NCI-H1048 (cell line): Measurements from ENCODE around the gene CDH4.

Experiments used
- DNase-seq: peaks from one replicate; lab custom pipeline; 2025; lab: John Stamatoyannopoulos, UW

CDH4 gene

DNA sequence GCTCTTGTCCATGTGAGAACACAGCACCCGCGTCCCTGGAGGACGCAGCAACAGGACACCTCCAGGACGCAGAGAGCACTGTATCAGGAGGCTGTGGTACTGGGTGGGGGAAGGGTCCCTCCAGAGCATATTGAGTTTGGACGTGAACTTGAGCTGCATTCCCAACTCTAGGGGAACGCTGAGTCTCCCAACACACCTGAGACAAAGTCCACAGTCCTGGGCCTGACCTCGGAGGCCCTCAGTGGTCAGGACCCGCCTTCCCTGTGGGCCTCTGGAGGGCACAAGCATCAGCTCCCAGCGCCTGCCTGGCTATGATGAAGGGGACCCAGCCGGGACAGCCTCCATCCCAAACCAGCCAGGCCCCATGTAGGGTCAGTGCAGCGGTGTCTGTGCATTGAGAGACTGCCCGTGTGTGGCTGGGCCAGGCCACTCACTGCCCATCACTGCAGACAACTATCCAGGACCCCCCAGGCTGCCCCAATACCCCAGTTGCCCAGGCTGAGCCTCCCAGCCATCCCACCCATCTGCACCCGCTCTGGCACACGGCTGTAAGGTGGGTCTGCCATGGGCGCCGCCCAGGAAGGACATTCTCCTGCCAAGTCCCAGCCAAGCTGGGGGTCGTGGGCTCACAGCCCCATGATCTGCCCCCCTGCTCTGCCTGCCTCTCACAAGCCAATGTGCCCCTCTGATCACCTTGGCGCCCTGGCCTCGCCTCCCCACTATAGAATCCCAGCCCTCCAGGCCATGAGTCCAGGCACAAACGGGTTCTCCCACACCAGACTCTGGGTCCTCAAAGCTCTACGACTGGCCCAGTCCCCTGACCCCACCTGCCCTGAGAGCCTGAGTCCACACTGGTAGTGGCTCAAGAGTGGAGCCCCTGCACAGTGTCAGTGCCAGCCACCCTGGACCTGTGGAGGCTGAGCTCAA, 697.9 kb downstream of the CDH4 start:
- no peak for DNase-seq

DNA sequence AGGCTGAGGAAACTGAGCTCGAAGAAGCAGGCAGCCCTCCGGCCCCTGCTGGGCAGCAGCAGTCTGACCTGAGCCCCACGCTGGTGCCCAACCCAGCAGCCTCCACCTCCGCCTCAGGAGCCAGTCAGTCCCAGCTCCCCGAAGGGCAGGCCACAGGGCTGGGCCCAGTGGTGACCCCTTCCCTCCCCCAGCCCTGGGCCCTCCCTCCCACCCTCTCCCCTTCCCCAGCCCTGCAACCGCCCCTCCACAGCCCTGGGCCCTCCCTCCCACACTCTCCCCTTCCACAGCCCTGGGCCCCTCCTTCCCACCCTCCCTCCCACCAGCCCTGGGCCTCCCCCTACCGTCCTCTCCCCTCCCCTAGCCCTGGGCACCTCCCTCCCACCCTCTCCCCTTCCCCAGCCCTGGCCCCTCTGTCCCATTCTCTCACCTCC, 698.6 kb downstream of the CDH4 start:
- DNase-seq: no peak

- DNase-seq: no peak
Observed at GRCh38 chr20:61951695-61952533, 699.9 kb downstream of the CDH4 start.

- no peak for DNase-seq
Observed at GRCh38 chr20:61953037-61954021, 701.3 kb downstream of the CDH4 start.

- DNase-seq: no peak
Observed at GRCh38 chr20:61954276-61955021, 702.4 kb downstream of the CDH4 start.

GRCh38 chr20:61955668-61956395, 703.8 kb downstream of the CDH4 start:
- no peak for DNase-seq

- no peak for DNase-seq
Observed at GRCh38 chr20:61956396-61957342, 704.6 kb downstream of the CDH4 start.

DNA sequence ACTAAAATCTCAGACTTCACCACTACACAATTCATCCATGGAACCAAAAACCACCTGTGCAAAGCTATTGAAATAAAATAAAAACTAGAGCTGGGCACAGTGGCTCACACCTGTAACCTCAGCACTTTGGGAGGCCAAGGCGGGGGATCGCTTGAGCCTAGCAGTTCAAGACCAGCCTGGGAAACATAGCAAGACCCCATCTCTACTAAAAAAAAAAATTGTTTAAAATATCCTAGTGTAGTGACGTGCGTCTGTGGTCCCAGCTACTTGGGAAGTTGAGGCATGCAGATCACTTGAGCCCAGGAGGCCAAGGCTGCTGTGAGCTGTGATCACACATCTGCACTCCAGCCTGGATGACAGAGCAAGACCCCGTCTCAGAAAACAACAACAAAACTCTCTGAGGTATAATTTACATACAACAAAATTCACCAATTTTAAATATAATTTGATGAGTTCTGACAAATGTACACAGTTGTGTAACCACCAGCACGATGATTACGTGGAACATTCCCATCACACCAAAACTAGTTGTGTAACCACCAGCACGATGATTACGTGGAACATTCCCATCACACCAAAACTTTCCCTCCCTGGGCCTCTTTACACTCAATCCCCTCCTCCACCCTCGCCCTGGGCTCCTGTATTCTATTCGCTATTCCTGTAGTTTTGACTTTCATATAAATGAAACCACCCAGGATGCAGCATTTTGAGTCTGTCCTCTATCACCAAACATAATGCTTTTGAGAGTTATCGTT, 706.1 kb downstream of the CDH4 start:
- no peak for DNase-seq

DNA sequence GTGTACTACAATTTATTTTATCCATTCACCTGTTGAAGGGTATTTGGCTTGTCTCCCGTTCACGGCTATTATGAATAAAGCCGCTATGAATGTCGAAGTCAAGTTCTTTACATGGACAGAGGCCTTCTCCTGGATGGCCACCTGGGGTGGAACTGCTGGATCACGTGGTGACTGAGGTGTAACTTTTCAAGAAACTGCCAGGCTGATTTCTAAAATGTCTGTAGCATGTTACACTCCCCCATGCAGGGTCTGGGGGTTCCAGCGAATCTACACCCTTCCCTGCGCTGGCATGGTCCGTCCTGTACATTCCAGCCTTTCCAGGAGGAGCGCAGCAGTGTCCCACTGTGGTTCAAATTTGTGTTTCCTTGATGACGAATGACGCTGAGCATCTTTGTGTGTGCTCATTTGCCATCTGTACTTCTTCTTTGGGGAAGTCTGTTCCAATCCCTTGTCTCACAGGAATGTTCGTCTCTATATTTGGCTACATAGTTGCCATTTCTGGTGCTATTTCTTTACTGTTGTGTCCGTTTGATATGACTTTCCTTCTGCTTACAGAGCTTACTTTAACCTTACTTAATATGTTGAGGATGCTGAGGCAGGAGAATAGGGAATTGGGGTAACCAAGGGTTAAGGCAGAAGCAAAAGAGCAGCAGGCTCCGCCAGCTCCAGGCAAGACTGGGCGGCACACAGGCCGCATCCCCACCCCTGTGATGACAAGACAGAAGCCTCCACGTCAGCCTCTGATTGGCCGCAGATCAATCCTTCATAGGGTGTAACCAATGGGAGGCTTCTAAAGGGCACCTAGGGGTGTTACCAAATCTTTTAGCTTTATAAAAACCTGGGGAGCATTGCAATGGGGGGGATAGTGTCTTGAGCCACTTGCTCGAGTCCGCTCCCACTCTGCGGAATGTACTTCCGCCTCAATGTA, 707.0 kb downstream of the CDH4 start:
- no peak for DNase-seq

GRCh38 chr20:61960836-61961235, 708.8 kb downstream of the CDH4 start:
- no peak for DNase-seq

DNA sequence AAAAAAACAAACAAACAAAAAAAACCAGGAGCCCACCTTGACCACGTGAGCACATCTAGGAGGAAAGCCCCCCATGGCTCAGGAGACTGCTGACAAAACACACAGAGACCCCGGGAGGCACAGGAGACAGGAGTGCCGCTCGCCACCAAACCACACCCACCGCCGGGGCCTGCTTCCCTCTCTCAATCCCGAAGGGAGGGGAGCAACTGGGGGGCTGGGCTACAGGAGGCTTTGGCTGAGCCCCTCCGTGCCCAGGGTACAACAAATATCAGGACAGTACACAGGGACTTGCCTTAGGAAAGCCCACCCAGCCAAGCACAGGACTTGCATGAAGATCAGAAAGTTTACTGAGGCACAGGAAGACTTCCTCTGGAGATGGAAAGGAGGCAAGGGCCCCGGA, 711.1 kb downstream of the CDH4 start:
- DNase-seq: no peak

DNA sequence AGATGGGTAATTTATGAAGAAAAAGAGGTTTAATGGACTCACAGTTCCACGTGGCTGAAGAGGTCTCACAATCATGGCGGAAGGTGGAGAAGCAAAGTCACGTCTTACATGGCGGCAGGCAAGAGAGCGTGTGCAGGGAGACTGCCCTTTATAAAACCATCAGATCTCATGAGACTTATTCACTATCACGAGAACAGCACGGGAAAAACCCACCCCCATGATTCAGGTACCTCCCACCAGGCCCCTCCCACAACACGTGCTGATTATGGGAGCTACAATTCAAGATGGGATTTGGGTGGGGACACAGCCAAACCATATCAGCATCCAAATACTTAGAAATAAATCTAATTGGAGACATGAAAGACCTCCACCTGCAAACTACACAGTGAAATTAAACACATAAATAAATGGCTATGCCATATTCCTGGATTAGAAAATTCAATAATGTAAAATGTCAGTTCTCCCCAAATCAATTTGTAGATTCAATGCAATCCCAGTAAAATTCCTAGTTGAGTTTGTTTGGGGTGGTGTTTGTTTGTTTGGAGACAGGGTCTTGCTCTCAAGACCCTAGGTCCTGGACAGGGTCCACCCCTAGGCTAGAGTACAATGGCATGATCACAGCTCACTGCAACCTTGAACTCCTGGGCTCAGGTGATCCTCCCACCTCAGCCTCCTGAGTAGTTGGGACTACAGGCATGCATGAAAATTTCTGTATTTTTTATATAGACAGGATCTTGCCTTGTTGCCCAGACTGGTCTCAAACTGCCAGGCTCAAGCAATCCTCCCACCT, 712.0 kb downstream of the CDH4 start:
- no peak for DNase-seq

DNA sequence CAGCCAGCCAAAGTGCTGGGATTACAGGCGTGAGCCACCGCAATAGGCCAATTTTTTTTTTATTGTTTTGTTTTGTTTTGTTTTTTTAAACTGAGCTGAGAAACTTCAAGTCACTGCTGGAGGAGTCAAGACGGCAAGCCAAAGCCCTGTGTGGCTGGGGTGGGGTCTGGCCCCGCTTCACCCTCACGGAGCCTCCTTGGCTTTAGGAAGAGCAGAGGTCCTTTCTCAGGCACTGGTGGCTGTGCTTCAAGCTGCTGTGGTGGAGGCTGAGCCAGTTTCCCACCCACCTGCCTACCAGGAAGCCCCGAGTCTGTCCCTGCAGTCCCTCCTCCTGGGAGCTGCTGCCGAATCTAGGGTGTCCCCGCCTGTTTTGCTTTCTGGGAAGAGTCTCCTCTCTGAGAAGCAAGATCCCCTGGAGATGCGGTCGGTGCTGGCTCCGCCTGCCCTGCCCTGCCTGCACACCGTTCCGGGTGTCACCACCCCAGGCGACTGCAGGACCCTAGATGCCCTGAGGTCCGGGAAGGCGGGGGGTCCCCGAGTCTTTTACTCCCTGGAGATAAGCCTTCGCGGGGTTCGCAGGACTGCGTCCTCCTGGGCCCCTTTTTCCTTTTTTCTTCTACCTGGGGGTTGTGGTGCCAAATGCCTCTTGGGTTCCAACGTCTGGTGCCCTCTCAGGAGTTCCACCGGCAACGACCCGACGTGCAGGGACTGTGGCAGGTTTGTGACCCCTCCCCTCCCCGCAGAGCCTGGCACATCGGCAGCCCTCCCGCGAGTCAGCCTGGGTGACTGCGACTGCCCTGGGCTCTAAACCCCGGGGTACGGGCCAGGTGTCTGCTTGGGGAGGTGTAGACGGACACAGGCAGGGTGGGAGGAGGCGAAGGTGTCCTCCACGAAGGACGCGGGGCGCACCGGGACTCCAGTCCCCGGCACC, 712.9 kb downstream of the CDH4 start:
- DNase-seq: no peak

- no peak for DNase-seq
Observed at GRCh38 chr20:61965606-61966491, 713.8 kb downstream of the CDH4 start.
